Endothelial cell of umbilical vein (primary cell): Measurements from ENCODE around the gene CPHXL2. TPM values are rescaled to one million over a fixed set of nuclear protein-coding genes. Genes with fewer than 3 reads are reported as not detected.

ENCODE experiments used
- BruUV-seq: library from RNA; stranded (reverse); fragments of 400-500 nt; replicated peaks from 2 replicates; lab custom pipeline; 2021; lab: Mats Ljungman, UMichigan
- CTCF ChIA-PET: fragments of 300-600, 350-600 bp; sonication (Branson Sonifier 250); formaldehyde crosslinking; loops from one replicate; lab custom pipeline; 2021; ENCODE audit warnings: antibody characterized with exemption, inconsistent platforms; lab: Charles Lee
- POLR2A ChIA-PET: fragments of 300-600, 350-600 bp; sonication (Branson Sonifier 250); formaldehyde crosslinking; loops from one replicate; lab custom pipeline; 2021; ENCODE audit warnings: antibody characterized with exemption, inconsistent platforms; lab: Charles Lee
- DNase-seq: peaks from one replicate; pipeline ENCODE4 v3.0.0-alpha.2; 2011; ENCODE audit warnings: low read depth, low spot score
- FAIRE-seq: peaks from 2 replicates; lab custom pipeline; 2011; peaks lifted over from hg19 to GRCh38; lab: Jason Lieb, UNC
- H2AFZ ChIP-seq: 2 replicates; pipeline ENCODE4 v1.6.0; 2012; ENCODE audit warnings: low read depth, low read length, control low read depth, inconsistent platforms
- H3K27ac ChIP-seq: 2 replicates; pipeline ENCODE4 v1.5.1; 2011; ENCODE audit warnings: low read depth, mild to moderate bottlenecking, control low read depth, low read length, moderate library complexity; ENCODE audit not compliant: insufficient read depth
- H3K27me3 ChIP-seq, 2 experiments: 2 replicates each; pipeline versions ENCODE4 v1.6.0 to v1.6.1; 2011; ENCODE audit warnings: low read length in 2 of 2, mixed read lengths in 1 of 2; ENCODE audit not compliant: control insufficient read depth in 2 of 2, insufficient read depth in 2 of 2
- H3K36me3 ChIP-seq, 2 experiments: 2 replicates in 1 of 2; 3 replicates in 1 of 2; pipeline ENCODE4 v1.5.1; 2011; ENCODE audit warnings: low read length in 2 of 2, mild to moderate bottlenecking in 1 of 2, moderate library complexity in 1 of 2; ENCODE audit not compliant: control insufficient read depth in 2 of 2, insufficient read depth in 2 of 2; ENCODE audit errors: extremely low read depth in 1 of 2
- H3K4me1 ChIP-seq: 3 replicates; pipeline ENCODE4 v1.5.1; 2011; ENCODE audit warnings: mild to moderate bottlenecking, low read length; ENCODE audit not compliant: control insufficient read depth, insufficient read depth; ENCODE audit errors: extremely low read depth
- H3K4me2 ChIP-seq: 2 replicates; pipeline ENCODE4 v1.6.1; 2011; ENCODE audit warnings: low read length, control low read depth, mixed read lengths; ENCODE audit not compliant: insufficient read depth
- H3K4me3 ChIP-seq, 3 experiments: fragments of 200-600 bp in 1 of 3; sonication (generic), shearing (Covaris generic) in 1 of 3; replicated peaks in 1 of 3; 2 replicates each; pipeline ENCODE4 v1.5.1; 2011 to 2016; ENCODE audit warnings: control low read depth in 3 of 3, low read length in 3 of 3, mild to moderate bottlenecking in 2 of 3, inconsistent platforms in 1 of 3, low read depth in 1 of 3, moderate library complexity in 1 of 3; ENCODE audit not compliant: insufficient read depth in 1 of 3
- H3K79me2 ChIP-seq: 2 replicates; pipeline ENCODE4 v1.6.0; 2012; ENCODE audit warnings: low read length, inconsistent platforms; ENCODE audit not compliant: control insufficient read depth, insufficient read depth
- H3K9ac ChIP-seq: replicated peaks from 2 replicates; pipeline ENCODE3; 2011; ENCODE audit warnings: low read length, control low read depth; ENCODE audit not compliant: insufficient read depth; ENCODE audit errors: extremely low read depth
- H3K9me1 ChIP-seq: replicated peaks from 3 replicates; pipeline ENCODE4 v1.6.0; 2011; ENCODE audit warnings: mild to moderate bottlenecking, low read length; ENCODE audit not compliant: control insufficient read depth, insufficient read depth; ENCODE audit errors: extremely low read depth
- H3K9me3 ChIP-seq: replicated peaks from 2 replicates; pipeline ENCODE4 v1.5.1; 2012; ENCODE audit warnings: low read length, inconsistent platforms; ENCODE audit not compliant: control insufficient read depth, insufficient read depth
- H4K20me1 ChIP-seq: replicated peaks from 2 replicates; pipeline ENCODE3; 2011; ENCODE audit warnings: mild to moderate bottlenecking, low read length; ENCODE audit not compliant: control insufficient read depth, insufficient read depth; ENCODE audit errors: extremely low read depth
- EZH2 ChIP-seq: IDR thresholded peaks from 2 replicates; pipeline ENCODE4 v1.6.1; 2012; ENCODE audit warnings: borderline replicate concordance, low read depth, mild to moderate bottlenecking, moderate library complexity, low read length, inconsistent platforms; ENCODE audit not compliant: severe bottlenecking
- FOS ChIP-seq: IDR thresholded peaks from 2 replicates; pipeline ENCODE4 v1.6.1; 2011; ENCODE audit warnings: mild to moderate bottlenecking, low read length, moderate library complexity, borderline replicate concordance; ENCODE audit not compliant: insufficient read depth
- GATA2 ChIP-seq: IDR thresholded peaks from 2 replicates; pipeline ENCODE4 v1.7.0; 2011; ENCODE audit warnings: low read depth, mild to moderate bottlenecking, moderate library complexity, mixed read lengths, low read length; ENCODE audit not compliant: insufficient read length, insufficient read depth
- JUN ChIP-seq: IDR thresholded peaks from 2 replicates; pipeline ENCODE4 v1.6.1; 2011; ENCODE audit warnings: borderline replicate concordance, low read depth; ENCODE audit not compliant: insufficient read length, insufficient read depth
- MYC ChIP-seq: IDR thresholded peaks from one replicate; pipeline ENCODE4 v1.6.1; 2011; ENCODE audit warnings: mild to moderate bottlenecking, low read depth, low read length
- POLR2A ChIP-seq: IDR thresholded peaks from 2 replicates; pipeline ENCODE4 v1.6.1; 2012; ENCODE audit warnings: low read depth, mild to moderate bottlenecking, control low read depth, low read length
- POLR2AphosphoS5 ChIP-seq: IDR thresholded peaks from 2 replicates; pipeline ENCODE4 v1.6.1; 2012; ENCODE audit warnings: low read depth, mild to moderate bottlenecking, control low read depth, low read length, moderate library complexity; ENCODE audit not compliant: insufficient read depth
- dilution Hi-C: fragments of 300-500 bp; cut with MboI; formaldehyde crosslinking; loops from one replicate; pipeline ENCODE4 v1.15.0; 2019; ENCODE audit warnings: low sequenced_read_pairs; ENCODE audit not compliant: extremely low pct_ligation_motif_present
- intact Hi-C: fragments of 100-400 bp; cut with micrococcal nuclease; formaldehyde crosslinking; loops from one replicate; pipeline ENCODE4 v1.10.0; 2022
- polyA plus RNA-seq, 4 experiments: library from polyadenylated mRNA; depleted of rRNA in 3 of 4; stranded (reverse) in 3 of 4; unstranded in 1 of 4; fragments of >200 nt; gene quantifications; 2 replicates each; pipeline versions ENCODE4 v1.2.1 to v1.2.3, GENCODE V29; 2011 to 2012; ENCODE audit warnings: missing spikeins in 1 of 4
- total RNA-seq: library from RNA; stranded (reverse); gene quantifications from 2 replicates; pipeline ENCODE4 v1.2.3, GENCODE V29; 2021
- TF ChIP-seq, protein P1 (sequence below): IDR thresholded peaks from 2 replicates; pipeline ENCODE4 v1.6.1; 2011; ENCODE audit not compliant: insufficient read depth, insufficient read length
- TF ChIP-seq, protein P2 (sequence below), 2 donors: IDR thresholded peaks; 1 replicate in 1 of 2; 2 replicates in 1 of 2; pipeline ENCODE4 v1.5.1; 2011; ENCODE audit warnings: low read length in 2 of 2, mild to moderate bottlenecking in 2 of 2, moderate library complexity in 2 of 2, control low read depth in 1 of 2, inconsistent platforms in 1 of 2, low read depth in 1 of 2; ENCODE audit not compliant: insufficient read depth in 1 of 2; ENCODE audit errors: extremely low read depth in 1 of 2

The CPHXL2 gene
- total and polyA plus RNA-seq, 2 donors (not counting 3 experiments of a cell fraction or from before 2014, with no cell fraction given), result not detected

DNA sequence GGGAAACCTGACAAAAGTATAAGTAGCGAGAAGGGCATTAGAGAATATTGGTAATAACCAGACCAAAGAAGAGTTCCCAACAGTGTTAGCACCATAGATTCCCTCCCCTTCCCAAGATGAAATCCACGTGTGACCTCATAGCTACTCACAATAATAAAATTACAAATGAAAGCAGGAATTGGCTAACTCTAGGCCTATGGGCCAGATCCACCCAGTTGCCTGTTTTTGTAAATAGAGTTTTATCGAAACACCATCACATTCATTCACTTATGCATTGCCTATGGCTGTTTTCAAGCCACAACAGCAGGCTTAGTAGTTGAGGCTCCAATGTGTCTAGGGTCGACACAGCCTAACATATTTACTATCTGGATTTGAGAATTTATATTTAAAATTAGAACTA is 41.6 kb upstream of the CPHXL2 start:
- Histone ChIP-seq H3K4me3 (no peak overlapping the region), H3K36me3 (no peaks in the 10 kb centered on the region), H3K27ac (no peak overlapping the region), H3K4me1 (no peaks in the 10 kb centered on the region), H3K27me3 (no peaks in the 10 kb centered on the region), H3K79me2 (no peaks in the 10 kb centered on the region), H3K9ac (no peak overlapping the region), H3K9me3 (no peaks in the 10 kb centered on the region), H2AFZ (no peak overlapping the region), H4K20me1 (no peaks in the 10 kb centered on the region), H3K4me2 (no peak overlapping the region), H3K9me1 (no peaks in the 10 kb centered on the region)
- intact Hi-C loops, result no loop called here
- FAIRE-seq (no peak), DNase-seq (no peak)
- BruUV-seq, result no TSS peak
- dilution Hi-C loops, result no loop called here
- ChIA-PET POLR2A (no interaction called here), CTCF (no interaction called here)
- TF ChIP-seq, protein P1, sequence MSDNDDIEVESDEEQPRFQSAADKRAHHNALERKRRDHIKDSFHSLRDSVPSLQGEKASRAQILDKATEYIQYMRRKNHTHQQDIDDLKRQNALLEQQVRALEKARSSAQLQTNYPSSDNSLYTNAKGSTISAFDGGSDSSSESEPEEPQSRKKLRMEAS, result no peak
- TF ChIP-seq EZH2 (no peak), JUN (no peak), GATA2 (no peak), POLR2AphosphoS5 (no peak), POLR2A (no peak), FOS (no peak), MYC (no peak)
- TF ChIP-seq, protein P2, sequence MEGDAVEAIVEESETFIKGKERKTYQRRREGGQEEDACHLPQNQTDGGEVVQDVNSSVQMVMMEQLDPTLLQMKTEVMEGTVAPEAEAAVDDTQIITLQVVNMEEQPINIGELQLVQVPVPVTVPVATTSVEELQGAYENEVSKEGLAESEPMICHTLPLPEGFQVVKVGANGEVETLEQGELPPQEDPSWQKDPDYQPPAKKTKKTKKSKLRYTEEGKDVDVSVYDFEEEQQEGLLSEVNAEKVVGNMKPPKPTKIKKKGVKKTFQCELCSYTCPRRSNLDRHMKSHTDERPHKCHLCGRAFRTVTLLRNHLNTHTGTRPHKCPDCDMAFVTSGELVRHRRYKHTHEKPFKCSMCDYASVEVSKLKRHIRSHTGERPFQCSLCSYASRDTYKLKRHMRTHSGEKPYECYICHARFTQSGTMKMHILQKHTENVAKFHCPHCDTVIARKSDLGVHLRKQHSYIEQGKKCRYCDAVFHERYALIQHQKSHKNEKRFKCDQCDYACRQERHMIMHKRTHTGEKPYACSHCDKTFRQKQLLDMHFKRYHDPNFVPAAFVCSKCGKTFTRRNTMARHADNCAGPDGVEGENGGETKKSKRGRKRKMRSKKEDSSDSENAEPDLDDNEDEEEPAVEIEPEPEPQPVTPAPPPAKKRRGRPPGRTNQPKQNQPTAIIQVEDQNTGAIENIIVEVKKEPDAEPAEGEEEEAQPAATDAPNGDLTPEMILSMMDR (IDR thresholded peaks at IDR 0.05; ENCODE audit: extremely low read depth in 1 of 2, insufficient read depth in 1 of 2, low read depth in 1 of 2, low read length in 2 of 2), result no peak
